Right forelimb (tissue), 1 donor: ENCODE results near the gene MGLL.
A peak's percentile ranks its signal among the peaks of the same experiment; 100 is the strongest.

Experiments used
- DNase-seq: peaks from one replicate; pipeline ENCODE4 v3.0.0-alpha.2; 2018

The MGLL gene

DNA sequence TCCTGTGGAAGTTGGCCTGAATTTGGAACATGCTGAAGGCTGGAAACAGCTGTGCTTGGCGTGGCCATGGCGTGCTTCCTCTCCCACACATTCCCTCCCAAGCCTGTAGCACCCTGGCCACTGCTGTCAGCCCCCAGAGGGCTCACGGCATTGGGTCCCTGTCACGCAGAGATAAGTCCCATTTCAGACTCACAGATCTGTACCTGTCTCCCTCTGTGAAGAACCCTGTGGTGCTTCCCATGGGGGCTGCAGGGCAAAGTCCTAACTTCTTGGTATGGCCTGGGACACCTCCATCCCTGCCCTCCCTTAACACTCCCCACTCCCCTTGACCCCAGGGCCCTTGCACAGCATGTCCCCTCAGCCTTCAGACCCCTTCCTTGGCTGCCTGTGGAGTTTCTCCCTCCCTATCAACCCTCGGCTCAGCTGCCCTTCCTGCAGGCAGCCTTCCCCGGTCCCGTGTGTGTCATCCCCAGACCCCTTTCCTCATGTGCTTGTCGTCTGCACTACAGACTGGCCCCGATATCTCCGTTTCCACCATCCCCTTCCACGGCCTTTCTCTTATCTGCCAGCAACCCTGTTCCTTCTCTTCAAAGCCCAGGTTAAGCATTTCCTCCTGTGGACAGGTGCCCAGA, 120.9 kb downstream of the MGLL start:
- DNase-seq, result no peak

DNA sequence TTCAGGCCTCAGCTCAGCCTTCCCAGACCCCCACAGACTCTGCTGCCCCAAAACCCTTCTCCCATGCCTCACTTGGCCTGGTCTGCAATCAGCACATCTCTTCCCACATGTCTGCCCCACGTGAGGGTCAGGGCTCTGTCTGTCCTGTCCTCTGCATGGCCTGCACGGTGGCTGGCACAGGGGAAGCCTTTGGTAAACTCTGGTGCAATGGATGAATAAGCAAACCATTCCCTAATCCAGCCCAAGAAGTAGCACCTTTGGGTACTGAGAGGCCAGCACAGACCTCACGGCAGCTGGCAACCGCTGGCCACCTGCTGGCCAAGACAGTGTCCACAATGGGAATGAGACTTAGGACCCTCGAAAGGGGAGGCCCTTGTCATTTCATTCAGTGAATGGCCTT, 121.9 kb downstream of the MGLL start:
- no peak for DNase-seq

DNA sequence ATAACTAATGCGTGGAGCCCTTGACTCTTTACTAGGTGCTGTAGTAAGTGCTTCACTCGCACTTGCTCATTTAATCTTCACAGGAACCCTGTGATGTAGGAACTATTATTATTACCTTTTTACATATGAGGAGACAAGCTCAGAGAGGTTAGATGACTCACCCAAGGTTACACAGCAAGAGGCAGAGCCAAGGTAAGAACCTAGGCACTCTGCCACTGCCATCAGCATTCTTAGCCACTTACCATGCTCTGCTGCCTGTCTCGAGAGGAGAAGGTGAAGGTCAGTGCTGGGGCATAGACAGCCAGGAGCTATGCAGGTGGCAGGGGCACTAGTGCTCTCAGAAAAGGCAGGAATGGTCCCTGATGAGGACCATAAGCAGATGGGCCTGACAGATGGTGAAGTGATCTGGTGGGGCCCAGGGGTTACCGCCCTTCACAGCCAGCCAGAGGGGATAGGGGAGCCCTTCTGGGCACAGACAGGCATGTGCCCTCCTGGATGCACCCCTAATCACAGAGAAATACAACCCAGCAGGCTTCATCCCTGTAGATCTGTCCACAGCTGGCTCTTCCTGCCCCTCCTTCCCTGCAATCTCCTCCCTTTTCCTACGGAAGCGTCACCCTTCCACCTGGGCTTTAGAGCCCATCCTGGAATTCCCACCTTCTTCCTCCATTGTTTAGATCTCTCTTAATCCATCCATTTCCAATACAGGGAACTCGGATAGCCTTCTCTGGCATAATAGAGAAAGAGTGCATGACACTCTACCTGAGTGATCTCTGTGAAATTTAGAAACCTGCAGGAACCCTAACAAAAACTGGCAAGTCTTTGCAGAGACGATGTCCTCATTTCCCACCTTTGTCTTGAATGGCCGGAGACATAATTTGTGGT, 122.7 kb downstream of the MGLL start:
- DNase-seq, result no peak

DNA sequence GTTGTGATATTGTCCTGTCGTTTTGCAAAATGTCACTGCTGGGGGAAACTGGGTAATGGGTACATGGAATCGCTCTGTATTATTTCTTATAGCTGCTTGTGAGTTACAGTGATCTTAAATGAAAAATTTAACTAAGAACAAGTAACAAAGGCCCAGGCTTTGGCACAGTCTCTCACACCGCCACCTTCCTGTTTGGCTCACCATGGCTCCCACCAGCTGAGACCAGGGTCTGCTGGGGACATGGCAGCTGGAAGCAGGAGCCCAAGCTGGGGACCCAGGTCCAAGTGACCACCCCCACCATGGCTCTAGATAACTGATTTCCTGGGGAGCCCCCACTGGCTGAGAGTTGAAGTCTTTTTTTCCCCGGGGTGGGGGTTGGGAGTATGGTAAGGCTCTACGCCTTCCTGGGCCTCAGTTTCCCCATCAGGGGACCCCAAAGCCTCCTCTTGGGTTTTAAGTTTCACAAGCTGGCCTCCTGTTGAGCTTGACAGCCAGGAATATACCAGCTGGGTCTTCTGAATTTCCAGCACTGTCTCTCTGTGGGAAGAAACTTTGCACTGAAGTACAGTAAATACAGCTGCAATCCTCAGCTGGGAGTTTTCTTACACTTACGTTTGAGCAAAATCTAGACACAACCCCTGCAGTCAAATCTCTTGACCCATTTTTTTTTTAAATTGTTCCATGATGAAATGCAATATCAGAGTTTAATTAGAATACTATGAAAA, 123.5 kb downstream of the MGLL start:
- DNase-seq, result no peak

DNA sequence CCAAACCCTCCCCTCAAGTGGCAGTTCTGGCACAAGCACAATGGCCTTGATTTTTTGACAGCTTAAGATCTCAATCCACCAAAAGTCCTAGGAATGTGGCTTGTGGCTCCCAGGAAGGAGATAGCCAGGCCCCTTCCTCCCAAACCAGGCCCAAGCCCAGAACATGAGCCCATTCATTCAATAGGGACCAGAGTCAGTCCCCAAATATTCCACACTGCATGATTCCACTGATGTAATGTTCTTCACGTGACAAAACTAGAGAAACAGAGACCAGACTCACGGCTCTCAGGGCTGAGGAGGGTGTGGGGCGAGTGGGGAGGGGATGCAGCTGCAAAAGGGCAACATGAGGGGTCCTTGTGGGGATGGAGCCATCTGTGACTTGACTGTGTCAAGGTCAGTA, 124.0 kb downstream of the MGLL start:
- DNase-seq, result no peak

DNA sequence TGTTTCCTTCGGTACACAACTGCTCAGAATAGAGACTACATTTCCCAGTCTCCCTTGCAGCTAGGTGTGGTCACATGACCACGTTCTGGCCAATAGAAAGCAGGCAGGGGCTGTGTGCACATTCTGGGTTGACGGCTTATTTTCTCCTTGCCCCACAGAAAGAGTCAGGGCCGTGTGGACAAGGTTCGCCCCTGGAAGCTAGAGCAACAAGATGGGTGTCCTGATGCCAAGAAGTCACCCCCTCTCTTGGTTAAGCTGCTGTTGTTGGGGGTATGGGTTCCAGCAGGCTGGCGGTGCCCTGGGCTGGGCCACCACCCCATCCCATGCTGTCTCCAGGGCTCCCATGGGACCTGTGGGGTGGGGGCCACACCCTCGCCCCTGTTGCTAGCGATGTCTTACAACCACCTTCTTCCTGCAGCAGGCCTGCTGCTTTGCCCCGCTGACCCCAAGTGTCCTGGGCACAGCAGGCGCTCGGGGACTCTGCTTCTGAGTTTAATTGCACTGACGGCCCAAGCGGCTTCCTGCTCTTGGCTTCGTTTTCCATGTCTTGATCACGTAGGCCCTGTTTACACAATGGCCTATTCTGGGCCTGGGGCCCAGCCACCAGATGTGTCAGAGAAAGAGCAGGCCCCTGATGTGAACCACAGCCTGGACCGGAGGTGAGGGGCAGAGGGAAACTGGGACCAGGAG, 124.6 kb downstream of the MGLL start:
- peak; percentile 87 for DNase-seq

DNA sequence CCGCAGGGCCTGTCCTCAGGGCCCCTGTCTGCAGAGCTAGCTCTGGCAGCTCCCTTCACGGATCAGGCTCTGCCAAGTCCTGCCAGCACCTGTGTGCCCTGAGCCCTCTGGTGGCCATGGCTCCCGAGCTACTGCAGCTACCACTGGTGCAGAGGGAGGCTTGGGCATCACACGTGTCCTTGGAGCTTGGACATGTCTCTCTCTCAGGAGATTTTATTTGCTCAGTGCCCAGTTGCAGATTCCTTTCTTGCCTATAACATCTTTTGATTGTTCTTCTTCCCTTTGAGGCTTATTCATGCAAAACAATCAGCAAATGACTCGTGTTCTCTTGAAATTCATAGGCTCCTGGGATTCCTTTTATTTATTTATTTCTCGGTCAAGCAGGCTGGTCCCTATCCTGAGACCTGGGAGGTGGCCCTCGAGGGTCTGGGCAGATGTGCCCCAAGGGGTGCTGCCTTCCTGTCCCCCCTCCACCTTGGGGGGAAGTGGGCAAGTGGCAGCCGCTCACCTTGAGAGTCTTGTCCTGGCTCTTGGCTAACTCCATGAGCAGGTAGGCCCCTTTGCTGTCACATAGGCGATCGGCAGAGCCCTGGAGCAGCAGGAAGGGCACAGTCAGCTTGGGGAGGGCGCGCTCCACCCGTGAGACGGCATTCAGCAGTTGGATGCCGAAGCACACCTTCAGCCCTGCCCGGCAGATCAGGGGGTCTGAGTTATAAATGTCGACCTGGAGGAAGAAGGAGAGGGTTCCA, 127.7 kb downstream of the MGLL start:
- DNase-seq, result no peak

DNA sequence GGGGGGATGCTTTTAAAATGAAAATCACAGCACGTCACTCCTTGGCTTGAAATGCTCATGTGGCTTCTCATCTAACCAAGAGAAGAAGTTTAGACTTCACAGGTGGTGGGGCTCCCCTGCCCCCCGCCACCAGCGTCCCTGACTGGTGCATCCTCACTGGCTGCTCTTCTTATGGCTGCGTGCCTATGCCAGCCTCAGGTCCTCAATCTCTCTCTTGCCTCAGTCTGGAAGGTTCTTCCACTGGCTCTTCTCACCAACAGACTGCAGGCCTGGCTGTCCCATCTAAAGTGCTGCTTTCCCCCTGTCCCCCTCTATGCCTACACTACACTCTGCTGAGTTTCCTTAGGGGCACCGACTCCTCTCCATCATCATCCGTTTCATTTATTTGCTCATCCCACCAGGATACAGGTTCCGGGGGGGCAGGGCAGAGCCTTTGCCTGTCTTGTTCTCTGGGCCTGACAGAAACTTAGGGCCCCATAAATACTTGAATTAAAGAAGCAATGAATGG, 128.9 kb downstream of the MGLL start:
- no peak for DNase-seq

DNA sequence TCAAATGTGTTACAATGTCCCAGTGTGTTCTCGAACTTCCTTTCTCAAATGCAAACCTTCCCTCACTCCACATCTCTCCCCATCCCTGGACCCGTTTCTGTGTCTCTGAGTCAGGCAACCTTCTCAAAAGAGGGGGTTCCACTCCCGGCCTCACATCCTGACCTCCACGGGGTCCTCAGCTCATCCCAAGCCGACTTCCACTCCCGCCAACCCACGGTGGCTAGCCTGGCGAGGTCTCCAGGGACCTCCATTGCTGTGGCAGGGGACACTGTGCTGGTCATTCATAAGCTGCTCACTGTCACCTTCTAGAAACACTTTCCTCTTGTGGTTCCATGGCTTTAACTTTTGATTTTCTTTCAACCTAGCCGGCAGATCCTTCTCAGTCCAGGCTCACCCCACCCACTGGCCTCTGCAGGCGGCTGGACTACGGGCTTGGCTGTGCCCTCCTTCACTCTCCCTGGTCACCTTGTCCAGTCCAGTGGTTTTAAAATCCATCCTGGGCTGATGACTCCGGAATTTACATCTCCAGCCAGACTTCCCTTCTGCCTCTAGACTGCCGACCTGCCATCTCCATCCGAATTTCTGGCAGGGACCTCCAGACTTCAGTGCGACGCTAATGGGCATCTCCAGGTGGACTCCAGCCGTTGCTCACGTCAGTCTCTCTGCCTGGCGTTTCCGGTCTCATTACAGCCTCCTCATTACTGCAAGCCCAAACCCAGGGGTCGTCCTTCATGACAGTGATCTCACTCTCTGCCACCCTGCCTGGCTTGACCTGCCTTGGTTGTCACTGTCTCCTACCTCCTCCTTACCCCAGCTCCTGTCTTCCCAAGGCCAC, 129.6 kb downstream of the MGLL start:
- no peak for DNase-seq

DNA sequence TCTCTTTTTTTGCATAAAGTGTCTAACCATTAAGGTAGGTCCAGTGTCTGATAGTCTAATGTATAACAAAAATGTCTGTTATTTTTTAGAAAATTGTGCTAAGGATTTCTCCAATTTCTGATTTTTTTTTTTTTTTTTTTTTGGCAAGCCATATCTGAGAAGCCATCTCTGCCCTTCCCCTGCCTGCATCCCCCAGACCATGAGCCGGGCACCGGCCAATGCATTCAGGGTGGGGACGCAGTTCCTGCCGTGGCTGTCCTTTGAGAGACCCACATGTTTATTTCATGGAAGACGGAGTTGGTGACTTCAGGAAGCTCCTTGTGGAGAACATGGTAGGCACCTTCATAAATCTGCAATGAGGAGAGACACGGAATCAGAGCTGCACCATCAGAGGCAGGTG, 130.3 kb downstream of the MGLL start:
- no peak for DNase-seq

DNA sequence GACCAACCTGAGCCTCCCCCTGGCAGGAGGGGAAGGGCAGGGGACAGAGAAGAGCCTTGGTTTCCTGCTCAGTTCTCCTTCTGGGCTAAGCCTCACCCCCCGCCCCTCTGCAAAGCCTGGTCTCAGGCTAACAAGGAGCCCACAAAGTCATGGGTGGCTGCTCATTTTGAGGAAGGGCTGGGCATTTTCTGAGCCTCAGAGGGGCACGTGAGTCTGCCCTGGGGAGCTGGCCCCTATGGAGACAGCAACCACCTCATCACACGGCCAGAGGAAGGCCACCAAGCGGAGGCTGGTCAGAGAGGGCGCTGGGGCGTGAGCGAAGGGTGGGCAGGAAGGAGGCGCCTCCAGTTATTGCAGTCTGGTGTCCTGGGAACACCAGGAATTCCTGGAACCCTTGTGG, 130.8 kb downstream of the MGLL start:
- no peak for DNase-seq

DNA sequence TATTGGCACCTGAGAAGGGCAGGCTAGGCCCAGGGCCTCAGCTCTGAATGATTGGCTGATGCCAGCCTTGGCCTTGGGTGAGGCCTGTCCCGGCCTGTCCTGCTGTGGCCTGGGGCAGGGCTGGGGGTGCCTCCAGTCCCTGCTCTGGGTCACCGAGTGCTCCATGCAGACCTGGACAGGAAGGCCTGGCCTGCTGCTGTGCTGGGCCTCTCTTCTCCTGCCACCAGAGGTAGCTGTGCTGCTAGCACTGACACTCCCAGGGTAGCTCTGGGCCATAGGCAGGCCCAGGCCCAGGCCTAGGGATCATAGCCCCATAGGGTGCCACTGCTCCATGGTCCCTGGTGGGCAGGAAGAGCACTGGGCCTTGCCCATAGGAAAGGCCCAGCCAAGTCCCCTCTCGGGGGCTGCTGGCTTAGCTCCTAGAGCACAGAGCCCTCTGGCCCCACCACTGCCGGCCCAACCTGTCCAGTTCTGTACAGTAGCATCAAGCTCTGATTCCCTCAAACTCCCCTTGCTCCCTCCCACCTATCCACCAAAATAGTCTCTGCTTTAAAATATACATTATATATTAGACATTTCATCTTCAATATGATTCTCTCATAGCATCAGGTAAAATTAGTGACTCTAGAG, 131.4 kb downstream of the MGLL start:
- DNase-seq, result no peak

DNA sequence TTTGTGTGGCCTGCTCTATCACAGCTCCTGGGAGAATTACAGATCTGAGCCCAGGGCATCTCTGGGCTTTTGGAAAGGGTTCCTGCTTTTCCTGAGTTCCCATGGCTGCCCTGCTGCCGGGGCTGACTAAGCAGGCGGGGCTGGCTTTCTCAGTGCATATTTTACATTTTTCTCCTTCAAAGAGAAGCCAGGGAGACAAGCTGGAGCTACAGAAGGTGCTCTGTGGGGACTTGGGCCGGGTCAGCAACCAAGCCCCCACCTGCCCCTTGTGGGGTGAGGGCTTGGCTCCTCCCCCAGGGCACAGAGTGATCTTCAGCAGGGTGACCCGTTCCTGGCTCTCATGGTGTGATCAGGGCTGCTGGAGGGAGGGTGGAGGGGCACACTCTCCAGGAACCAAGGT, 132.2 kb downstream of the MGLL start:
- no peak for DNase-seq

DNA sequence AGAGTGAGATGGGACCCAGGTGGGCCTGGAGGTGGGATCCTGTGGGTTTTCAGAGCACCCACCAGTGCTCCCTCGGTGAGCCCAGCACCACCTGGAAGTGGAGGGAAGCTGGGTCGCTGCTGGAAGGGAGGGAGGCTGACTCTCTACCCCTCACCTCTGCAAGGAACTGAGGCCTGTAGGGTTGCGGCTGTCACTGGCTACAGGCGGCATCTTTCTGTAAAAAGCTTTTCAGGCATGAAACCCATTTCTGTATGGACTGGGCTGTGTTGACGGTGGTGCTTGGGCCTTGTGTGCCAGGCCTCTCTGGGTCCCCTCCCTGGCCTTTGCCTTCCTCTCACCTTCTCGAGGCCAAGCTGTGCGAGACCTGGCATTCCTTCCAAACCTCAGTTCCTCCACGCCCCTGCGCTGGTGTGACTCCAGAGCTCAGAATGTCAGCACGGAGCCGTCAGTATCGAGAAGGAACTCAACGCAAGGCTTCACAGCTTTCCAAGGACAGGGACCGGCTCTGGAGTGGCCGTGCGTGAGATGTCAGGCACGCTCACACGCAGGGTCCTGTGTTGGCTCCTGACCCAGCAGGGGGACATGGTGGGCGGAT, 133.0 kb downstream of the MGLL start:
- DNase-seq, result peak; percentile 39

DNA sequence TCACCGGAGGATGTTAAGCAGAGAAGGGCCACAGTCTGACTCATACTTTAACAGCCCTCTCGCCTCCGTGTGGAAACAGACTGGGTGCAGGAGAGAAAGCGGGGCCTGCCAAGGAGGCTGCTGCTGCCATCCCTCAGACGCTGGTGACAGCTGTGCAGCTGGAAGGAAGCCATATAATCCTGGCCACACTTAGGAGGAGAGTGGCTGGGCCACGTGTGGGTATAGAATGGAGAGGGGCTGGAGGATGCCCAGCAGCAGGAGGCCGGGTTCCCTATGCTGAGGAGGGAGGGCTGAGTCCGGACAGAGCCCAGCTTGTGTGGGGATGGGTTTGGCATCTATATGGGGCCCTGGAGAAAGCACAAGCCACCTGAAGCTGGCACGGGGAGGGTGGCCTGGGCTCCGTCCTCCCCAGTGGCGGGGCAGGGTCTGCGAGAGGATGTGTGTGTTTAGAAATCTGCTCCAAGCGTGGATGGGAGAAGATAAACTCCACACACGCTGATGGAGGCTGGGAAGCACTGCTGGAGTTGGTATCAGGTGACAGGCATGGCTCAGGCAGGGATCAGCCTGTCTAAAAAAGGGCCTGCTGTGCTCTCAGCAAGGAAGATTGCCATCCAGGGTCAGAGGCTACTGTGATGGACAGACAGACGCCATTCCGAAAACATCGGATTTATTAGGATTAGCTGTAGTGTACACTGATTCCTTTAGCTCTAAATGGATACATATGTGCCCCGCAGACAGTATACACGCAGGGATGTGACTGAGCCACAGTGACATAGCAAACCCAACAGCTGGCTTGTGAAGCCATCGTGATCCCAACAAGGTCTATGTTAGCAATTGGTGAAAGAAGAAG, 133.7 kb downstream of the MGLL start:
- peak; percentile 76 for DNase-seq

DNA sequence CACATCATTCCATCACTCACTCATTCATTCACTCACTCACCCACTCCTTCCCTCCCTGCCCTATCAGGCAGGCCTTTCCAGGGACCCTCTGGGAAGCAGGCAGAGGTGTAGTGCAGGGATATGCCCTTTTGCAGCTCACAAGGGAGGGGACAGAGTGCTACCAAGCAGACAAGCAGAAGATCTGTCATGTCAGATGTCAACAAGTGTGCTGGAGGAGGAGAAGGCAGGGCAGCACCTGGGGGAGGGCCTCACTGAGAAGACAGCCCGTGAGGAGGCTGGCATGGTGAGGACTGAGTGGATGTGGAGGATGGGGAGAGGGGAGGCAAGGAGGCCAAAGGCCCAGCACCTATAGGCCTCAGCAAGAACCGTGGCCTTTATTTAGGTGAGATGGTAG, 134.3 kb downstream of the MGLL start:
- no peak for DNase-seq

DNA sequence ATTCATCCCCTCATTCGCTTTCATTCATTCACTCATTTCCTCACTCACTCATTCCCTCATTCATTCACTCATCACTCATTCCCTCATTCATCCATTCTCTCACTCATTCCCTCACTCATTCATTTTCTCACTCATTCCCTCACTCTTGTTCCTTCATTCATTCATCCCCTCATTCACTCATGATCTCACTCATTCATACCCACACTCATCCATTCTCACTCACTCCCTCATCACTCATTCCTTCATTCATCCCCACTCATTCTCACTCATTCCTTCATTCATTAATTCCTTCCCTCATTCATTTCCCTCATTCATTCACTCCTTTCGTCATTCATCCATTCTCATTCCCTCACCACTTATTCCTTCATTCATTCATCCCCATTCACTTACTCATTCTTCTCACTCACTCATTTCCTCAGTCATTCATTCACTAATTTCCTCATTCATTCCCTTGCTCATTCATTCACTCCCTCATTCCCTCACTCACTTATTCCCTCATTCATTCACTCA, 135.0 kb downstream of the MGLL start:
- DNase-seq, result no peak

DNA sequence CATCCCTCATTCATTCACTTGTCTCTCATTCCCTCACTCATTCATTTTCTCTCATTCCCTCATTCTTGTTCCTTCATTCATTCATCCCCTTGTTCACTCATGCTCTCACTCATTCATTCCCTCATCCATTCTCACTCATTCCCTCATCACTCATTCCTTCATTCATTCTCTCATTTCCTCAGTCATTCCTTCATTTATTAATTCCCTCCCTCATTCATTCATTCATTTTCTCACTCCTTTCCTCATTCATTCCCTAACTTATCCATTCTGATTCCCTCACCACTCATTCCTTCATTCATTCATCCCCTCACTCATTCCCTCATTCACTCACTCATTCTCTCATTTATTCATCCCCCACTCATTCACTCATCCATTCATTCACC, 135.8 kb downstream of the MGLL start:
- no peak for DNase-seq
